Panc1 (cell line): ENCODE results near the gene R3HDML. TPM values are rescaled to one million over a fixed set of nuclear protein-coding genes. Genes with fewer than 3 reads are reported as not detected.

Experiments
- ATAC-seq: fragments of 200-7000 bp; cut with Tn5 transposase; 2 replicates; pipeline ENCODE4 v1.9.1; 2020; ENCODE audit warnings: mild to moderate bottlenecking, moderate library complexity
- BruUV-seq: library from RNA; stranded (reverse); fragments of 400-500 nt; replicated peaks from 2 replicates; lab custom pipeline; 2021; lab: Mats Ljungman, UMichigan
- CTCF ChIA-PET: fragments of 300-600 bp; sonication (Branson Sonifier 250); formaldehyde crosslinking; loops from one replicate; lab custom pipeline; 2022; ENCODE audit warnings: antibody characterized with exemption; lab: Charles Lee
- POLR2A ChIA-PET: fragments of 300-600 bp; sonication (Branson Sonifier 250); formaldehyde crosslinking; loops from one replicate; lab custom pipeline; 2022; ENCODE audit warnings: antibody characterized with exemption; lab: Charles Lee
- DNase-seq: peaks from one replicate; pipeline ENCODE4 v3.0.0-alpha.2; 2010; ENCODE audit warnings: low read depth, low spot score
- H3K27ac ChIP-seq: 2 replicates; pipeline ENCODE4 v1.5.1; 2011; ENCODE audit warnings: mild to moderate bottlenecking, low read length, inconsistent platforms
- H3K27me3 ChIP-seq: fragments of 200-500 bp; sonication (Bioruptor generic); 2 replicates; pipeline ENCODE4 v1.6.0; 2014; ENCODE audit warnings: low read length, inconsistent platforms; ENCODE audit not compliant: control insufficient read depth, insufficient read depth
- H3K36me3 ChIP-seq: fragments of 200-500 bp; sonication (Bioruptor generic); 2 replicates; pipeline ENCODE4 v1.5.1; 2014; ENCODE audit warnings: inconsistent platforms, mild to moderate bottlenecking, low read length, moderate library complexity; ENCODE audit not compliant: control insufficient read depth, insufficient read depth
- H3K4me1 ChIP-seq: 2 replicates; pipeline ENCODE4 v1.5.1; 2011; ENCODE audit warnings: inconsistent platforms, mild to moderate bottlenecking, low read length, moderate library complexity; ENCODE audit not compliant: control insufficient read depth, insufficient read depth
- H3K4me3 ChIP-seq, 2 experiments: 2 replicates each; pipeline ENCODE4 v1.5.1; 2011 to 2012; ENCODE audit warnings: low read depth in 2 of 2, low read length in 2 of 2, mild to moderate bottlenecking in 2 of 2, inconsistent platforms in 1 of 2, moderate library complexity in 1 of 2
- H3K9me3 ChIP-seq: fragments of 200-500 bp; sonication (Bioruptor generic); 2 replicates; pipeline ENCODE4 v1.5.1; 2014; ENCODE audit warnings: low read depth, mild to moderate bottlenecking, inconsistent platforms, low read length, moderate library complexity; ENCODE audit not compliant: control insufficient read depth, insufficient read depth
- POLR2AphosphoS5 ChIP-seq: IDR thresholded peaks from 2 replicates; pipeline ENCODE4 v1.6.1; 2012; ENCODE audit warnings: mild to moderate bottlenecking, low read depth, low read length, moderate library complexity
- SIN3A ChIP-seq: IDR thresholded peaks from 2 replicates; pipeline ENCODE4 v1.6.1; 2012; ENCODE audit warnings: low read depth, mild to moderate bottlenecking, low read length, moderate library complexity, borderline replicate concordance; ENCODE audit not compliant: insufficient read depth
- TCF7L2 ChIP-seq: IDR thresholded peaks from 2 replicates; pipeline ENCODE4 v1.6.1; 2011; ENCODE audit warnings: mild to moderate bottlenecking, low read depth, low read length, inconsistent platforms
- in situ Hi-C: cut with HindIII; loops from 2 replicates; pipeline ENCODE4 v1.10.0; 2016; ENCODE audit warnings: low sequenced_read_pairs, low pct_unique_long_range_greater_than_20kb
- intact Hi-C: fragments of 100-400 bp; cut with micrococcal nuclease; formaldehyde crosslinking; loops from one replicate; pipeline ENCODE4 v1.10.0; 2022; ENCODE audit not compliant: unreplicated experiment
- total RNA-seq: library from RNA; stranded (reverse); gene quantifications from one replicate; pipeline ENCODE4 v1.2.1, GENCODE V29; 2021; ENCODE audit not compliant: unreplicated experiment
- TF ChIP-seq, protein P1 (sequence below): fragments of 450-650 bp; IDR thresholded peaks from 2 replicates; pipeline ENCODE4 v1.5.1; 2017; ENCODE audit warnings: mild to moderate bottlenecking
- TF ChIP-seq, protein P2 (sequence below), 2 experiments: IDR thresholded peaks; 2 replicates each; pipeline ENCODE4 v1.6.1; 2011 to 2012; ENCODE audit warnings: low read depth in 2 of 2, control low read depth in 1 of 2, low read length in 1 of 2, mild to moderate bottlenecking in 1 of 2, moderate library complexity in 1 of 2; ENCODE audit not compliant: insufficient read depth in 1 of 2

Gene R3HDML
- total RNA-seq, 1 experiment from 2014 or later = not detected

DNA sequence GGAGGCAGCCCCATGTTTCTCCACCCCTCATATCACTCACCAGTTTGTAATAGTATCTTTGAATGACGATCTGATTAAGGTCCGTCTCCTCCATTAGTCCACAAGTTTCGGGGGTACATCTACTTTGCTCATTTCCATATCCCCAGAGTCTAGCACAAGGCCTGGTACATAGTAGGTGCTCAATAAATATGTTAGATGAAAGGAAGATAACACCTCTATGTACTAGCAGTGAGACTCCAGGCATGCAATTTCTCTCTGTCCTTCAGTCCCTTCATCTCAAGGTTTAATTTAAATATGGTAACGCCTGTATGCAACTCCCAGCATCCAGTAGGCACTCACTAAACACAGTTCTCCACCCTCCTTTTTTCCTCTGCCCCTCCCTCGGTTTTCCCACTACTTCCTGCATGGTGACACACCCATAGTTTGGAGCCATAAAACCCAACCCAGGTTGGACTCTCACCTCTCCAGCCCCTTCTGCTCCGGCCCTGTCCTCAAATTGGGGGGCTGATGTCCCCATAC lies 18.2 kb downstream of the R3HDML start:
- intact Hi-C loops (no loop called here), in situ Hi-C loops (no loop called here)
- no TSS peak for BruUV-seq
- ChIA-PET CTCF (no interaction called here), POLR2A (interaction anchor here (0.6 kb wide), 1 partner anchor 41 kb away, joined by 7 read pairs; no protein-coding TSS in a partner anchor)
- no peak overlapping the region for H3K27ac ChIP-seq
- H3K4me1 ChIP-seq = no peaks in the 10 kb centered on the region
- H3K9me3 ChIP-seq = no peaks in the 10 kb centered on the region
- no peak for TF ChIP-seq POLR2AphosphoS5
- DNase-seq (no peak), ATAC-seq (no peak)
- no peaks in the 10 kb centered on the region; the same call in 1 of the 2 replicates for H3K27me3 ChIP-seq
- no peak overlapping the region for H3K4me3 ChIP-seq
- no peaks in the 10 kb centered on the region for H3K36me3 ChIP-seq

- ATAC-seq (no peak), DNase-seq (no peak)
- TF ChIP-seq SIN3A (no peak), TCF7L2 (no peak), POLR2AphosphoS5 (no peak)
- TF ChIP-seq, protein P1, sequence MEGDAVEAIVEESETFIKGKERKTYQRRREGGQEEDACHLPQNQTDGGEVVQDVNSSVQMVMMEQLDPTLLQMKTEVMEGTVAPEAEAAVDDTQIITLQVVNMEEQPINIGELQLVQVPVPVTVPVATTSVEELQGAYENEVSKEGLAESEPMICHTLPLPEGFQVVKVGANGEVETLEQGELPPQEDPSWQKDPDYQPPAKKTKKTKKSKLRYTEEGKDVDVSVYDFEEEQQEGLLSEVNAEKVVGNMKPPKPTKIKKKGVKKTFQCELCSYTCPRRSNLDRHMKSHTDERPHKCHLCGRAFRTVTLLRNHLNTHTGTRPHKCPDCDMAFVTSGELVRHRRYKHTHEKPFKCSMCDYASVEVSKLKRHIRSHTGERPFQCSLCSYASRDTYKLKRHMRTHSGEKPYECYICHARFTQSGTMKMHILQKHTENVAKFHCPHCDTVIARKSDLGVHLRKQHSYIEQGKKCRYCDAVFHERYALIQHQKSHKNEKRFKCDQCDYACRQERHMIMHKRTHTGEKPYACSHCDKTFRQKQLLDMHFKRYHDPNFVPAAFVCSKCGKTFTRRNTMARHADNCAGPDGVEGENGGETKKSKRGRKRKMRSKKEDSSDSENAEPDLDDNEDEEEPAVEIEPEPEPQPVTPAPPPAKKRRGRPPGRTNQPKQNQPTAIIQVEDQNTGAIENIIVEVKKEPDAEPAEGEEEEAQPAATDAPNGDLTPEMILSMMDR = no peak
- TF ChIP-seq, protein P2, sequence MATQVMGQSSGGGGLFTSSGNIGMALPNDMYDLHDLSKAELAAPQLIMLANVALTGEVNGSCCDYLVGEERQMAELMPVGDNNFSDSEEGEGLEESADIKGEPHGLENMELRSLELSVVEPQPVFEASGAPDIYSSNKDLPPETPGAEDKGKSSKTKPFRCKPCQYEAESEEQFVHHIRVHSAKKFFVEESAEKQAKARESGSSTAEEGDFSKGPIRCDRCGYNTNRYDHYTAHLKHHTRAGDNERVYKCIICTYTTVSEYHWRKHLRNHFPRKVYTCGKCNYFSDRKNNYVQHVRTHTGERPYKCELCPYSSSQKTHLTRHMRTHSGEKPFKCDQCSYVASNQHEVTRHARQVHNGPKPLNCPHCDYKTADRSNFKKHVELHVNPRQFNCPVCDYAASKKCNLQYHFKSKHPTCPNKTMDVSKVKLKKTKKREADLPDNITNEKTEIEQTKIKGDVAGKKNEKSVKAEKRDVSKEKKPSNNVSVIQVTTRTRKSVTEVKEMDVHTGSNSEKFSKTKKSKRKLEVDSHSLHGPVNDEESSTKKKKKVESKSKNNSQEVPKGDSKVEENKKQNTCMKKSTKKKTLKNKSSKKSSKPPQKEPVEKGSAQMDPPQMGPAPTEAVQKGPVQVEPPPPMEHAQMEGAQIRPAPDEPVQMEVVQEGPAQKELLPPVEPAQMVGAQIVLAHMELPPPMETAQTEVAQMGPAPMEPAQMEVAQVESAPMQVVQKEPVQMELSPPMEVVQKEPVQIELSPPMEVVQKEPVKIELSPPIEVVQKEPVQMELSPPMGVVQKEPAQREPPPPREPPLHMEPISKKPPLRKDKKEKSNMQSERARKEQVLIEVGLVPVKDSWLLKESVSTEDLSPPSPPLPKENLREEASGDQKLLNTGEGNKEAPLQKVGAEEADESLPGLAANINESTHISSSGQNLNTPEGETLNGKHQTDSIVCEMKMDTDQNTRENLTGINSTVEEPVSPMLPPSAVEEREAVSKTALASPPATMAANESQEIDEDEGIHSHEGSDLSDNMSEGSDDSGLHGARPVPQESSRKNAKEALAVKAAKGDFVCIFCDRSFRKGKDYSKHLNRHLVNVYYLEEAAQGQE (IDR thresholded peaks at IDR 0.05; ENCODE audit: insufficient read depth in 1 of 2, low read depth in 2 of 2, low read length in 1 of 2) = no peak
- in situ Hi-C loops (no loop called here), intact Hi-C loops (no loop called here)
- CTCF ChIA-PET = no interaction called here
- no TSS peak for BruUV-seq
- Histone ChIP-seq H3K27ac (no peak within 1 kb of the TSS), H3K9me3 (no peaks in the 10 kb centered on the region), H3K36me3 (no peaks in the 10 kb centered on the region), H3K4me3 (no peak within 1 kb of the TSS), H3K4me1 (no peaks in the 10 kb centered on the region), H3K27me3 (no peaks in the 10 kb centered on the region; the same call in 1 of the 2 replicates)
- POLR2A ChIA-PET = no interaction called here
These were observed 18.9 kb downstream of the R3HDML start, which contains the start of gene HNF4A for GRCh38 chr20:44355498-44356352. HNF4A (plus strand) TSS chr20:44355699; CDS start chr20:44355805, 106 bp downstream.

GRCh38 chr20:44356353-44356723 lies 19.5 kb downstream of the R3HDML start:
- BruUV-seq = no TSS peak
- intact Hi-C loops = no loop called here
- H3K27ac ChIP-seq = no peak overlapping the region

More at GRCh38 chr20:44356353-44356723, 19.5 kb downstream of the R3HDML start:
- no peak for DNase-seq
- Histone ChIP-seq H3K4me1 (no peaks in the 10 kb centered on the region), H3K27me3 (no peaks in the 10 kb centered on the region; the same call in 1 of the 2 replicates), H3K36me3 (no peaks in the 10 kb centered on the region), H3K9me3 (no peaks in the 10 kb centered on the region), H3K4me3 (no peak overlapping the region)
- TF ChIP-seq TCF7L2 (no peak), SIN3A (no peak), POLR2AphosphoS5 (no peak)
- TF ChIP-seq, protein P1 = no peak
- TF ChIP-seq, protein P2 (IDR thresholded peaks at IDR 0.05; ENCODE audit: insufficient read depth in 1 of 2, low read depth in 2 of 2, low read length in 1 of 2) = no peak
- in situ Hi-C loops = no loop called here
- ChIA-PET CTCF (no interaction called here), POLR2A (no interaction called here)
- no peak for ATAC-seq
